ENCODE data around the gene YES1.

Gene YES1

DNA sequence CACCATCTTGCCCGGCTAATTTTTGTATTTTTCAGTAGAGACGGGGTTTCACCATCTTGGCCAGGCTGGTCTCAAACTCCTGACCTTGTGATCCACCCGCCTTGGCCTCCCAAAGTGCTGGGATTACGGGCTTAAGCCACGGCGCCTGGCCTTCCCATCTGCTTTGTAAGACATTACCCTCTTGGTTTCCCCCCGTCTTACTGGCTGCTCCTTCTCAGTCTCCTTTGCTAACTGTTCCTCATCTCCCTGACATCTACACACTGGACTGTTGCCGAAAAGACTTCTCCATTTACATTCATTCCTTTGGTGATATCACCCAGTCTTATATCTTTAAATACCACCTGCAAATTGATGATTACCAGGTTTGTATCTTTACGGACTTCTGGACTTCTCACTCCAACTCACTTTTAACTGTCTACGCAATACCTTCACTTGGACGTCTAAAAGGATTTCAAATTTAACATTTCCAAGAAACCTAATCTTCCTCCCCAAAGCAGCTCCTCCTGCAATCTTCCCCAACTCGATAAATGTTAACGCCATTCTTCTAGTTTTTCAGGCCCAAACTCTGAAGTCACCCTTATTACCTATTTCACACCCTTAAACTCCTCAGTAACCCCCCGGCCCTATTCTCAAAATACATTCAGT is 37.9 kb downstream of the YES1 start:
- Histone ChIP-seq H3K9me3 (replicated peaks; ENCODE audit: insufficient read depth, low read length) (no peaks in the 10 kb centered on the region), H2AFZ (ENCODE audit: low read length) (no peak overlapping the region), H4K20me1 (ENCODE audit: insufficient read depth, low read length) (no peaks in the 10 kb centered on the region), H3K4me2 (ENCODE audit: low read depth, low read length) (no peak overlapping the region), H3K27ac (ENCODE audit: low read length) (no peak overlapping the region), H3K4me3 (ENCODE audit: low read length) (no peak overlapping the region), H3K27me3 (replicated peaks; ENCODE audit: insufficient read depth, low read length) (no peaks in the 10 kb centered on the region), H3K36me3 (replicated peaks; ENCODE audit: insufficient read depth, low read length) (no peaks in the 10 kb centered on the region), H3K79me2 (ENCODE audit: low read length) (no peaks in the 10 kb centered on the region; the same call in 1 of the 2 replicates), H3K4me1 (ENCODE audit: low read length) (no peaks in the 10 kb centered on the region), H3F3A (ENCODE audit: insufficient read depth, low read length) (no peaks in the 10 kb centered on the region), H3K9ac (ENCODE audit: low read length) (no peak overlapping the region), H3K9me2 (replicated peaks; ENCODE audit: insufficient read depth, low read length) (no peaks in the 10 kb centered on the region)
- no peak for TF ChIP-seq EZH2 (optimal IDR thresholded peaks at IDR 0.05; ENCODE audit: low read depth, low read length)
- TF ChIP-seq EZH2phosphoT487 (IDR thresholded peaks at IDR 0.05; ENCODE audit: low read length) = no peak
- TF ChIP-seq CTCF (IDR thresholded peaks at IDR 0.05; ENCODE audit: low read length) = no peak
- no peak for DNase-seq

DNA sequence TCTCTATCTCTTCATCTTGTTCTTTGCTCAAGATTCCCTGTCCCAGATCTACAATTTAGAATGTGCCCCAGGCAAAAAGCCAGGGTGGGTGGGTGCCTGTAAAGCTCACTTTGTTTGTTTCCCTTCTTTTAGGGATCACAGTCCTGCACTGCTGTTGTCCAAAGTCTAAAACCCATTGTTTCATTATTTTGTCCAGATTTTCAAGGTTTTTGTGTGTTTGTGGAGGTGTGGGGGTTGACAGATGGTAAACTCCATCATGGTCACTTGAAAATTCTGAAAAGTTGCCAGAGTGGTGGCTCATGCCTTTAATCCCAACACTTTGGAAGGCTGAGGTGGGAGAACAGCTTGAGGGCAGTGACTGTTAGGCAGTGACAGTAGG is 41.5 kb downstream of the YES1 start:
- H2AFZ ChIP-seq (ENCODE audit: low read length) = no peak overlapping the region
- H3K4me3 ChIP-seq (ENCODE audit: low read length) = no peak overlapping the region
- TF ChIP-seq EZH2phosphoT487 (IDR thresholded peaks at IDR 0.05; ENCODE audit: low read length) = no peak
- no peak for TF ChIP-seq EZH2 (optimal IDR thresholded peaks at IDR 0.05; ENCODE audit: low read depth, low read length)
- TF ChIP-seq CTCF (IDR thresholded peaks at IDR 0.05; ENCODE audit: low read length) = no peak
- H3K36me3 ChIP-seq (replicated peaks; ENCODE audit: insufficient read depth, low read length) = no peaks in the 10 kb centered on the region
- H3K9me2 ChIP-seq (replicated peaks; ENCODE audit: insufficient read depth, low read length) = no peaks in the 10 kb centered on the region
- H3K4me2 ChIP-seq (ENCODE audit: low read depth, low read length) = no peak overlapping the region
- no peaks in the 10 kb centered on the region for H3K9me3 ChIP-seq (replicated peaks; ENCODE audit: insufficient read depth, low read length)
- H4K20me1 ChIP-seq (ENCODE audit: insufficient read depth, low read length) = no peaks in the 10 kb centered on the region
- H3K27me3 ChIP-seq (replicated peaks; ENCODE audit: insufficient read depth, low read length) = no peaks in the 10 kb centered on the region
- no peak overlapping the region for H3K27ac ChIP-seq (ENCODE audit: low read length)
- H3K9ac ChIP-seq (ENCODE audit: low read length) = no peak overlapping the region
- H3F3A ChIP-seq (ENCODE audit: insufficient read depth, low read length) = no peaks in the 10 kb centered on the region
- no peaks in the 10 kb centered on the region for H3K79me2 ChIP-seq (ENCODE audit: low read length)
- no peaks in the 10 kb centered on the region for H3K4me1 ChIP-seq (ENCODE audit: low read length)
- DNase-seq = no peak

DNA sequence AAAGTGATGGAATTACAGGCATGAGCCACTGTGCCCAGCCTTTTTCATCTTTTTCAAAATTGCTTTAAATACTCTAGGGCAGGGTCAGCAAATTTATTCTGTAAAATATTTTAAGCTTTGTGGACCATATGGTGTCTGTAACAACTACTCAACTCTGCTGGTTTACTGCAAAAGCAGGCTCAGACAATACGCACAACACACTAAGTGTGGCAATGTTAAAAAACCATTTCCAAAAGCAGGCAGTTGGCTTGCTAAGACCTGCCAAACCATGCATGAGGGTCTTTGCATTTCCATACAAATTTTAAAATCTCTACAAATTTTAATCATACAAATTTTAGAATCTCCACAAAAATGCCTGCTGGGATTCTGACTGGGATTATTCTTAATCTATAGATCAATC is 44.1 kb downstream of the YES1 start:
- H4K20me1 ChIP-seq (ENCODE audit: insufficient read depth, low read length) = no peaks in the 10 kb centered on the region
- no peaks in the 10 kb centered on the region for H3K4me1 ChIP-seq (ENCODE audit: low read length)
- H3K4me3 ChIP-seq (ENCODE audit: low read length) = no peak overlapping the region
- H2AFZ ChIP-seq (ENCODE audit: low read length) = no peak overlapping the region
- H3K9me3 ChIP-seq (replicated peaks; ENCODE audit: insufficient read depth, low read length) = no peaks in the 10 kb centered on the region
- no peaks in the 10 kb centered on the region for H3K36me3 ChIP-seq (replicated peaks; ENCODE audit: insufficient read depth, low read length)
- no peaks in the 10 kb centered on the region for H3F3A ChIP-seq (ENCODE audit: insufficient read depth, low read length)
- H3K27me3 ChIP-seq (replicated peaks; ENCODE audit: insufficient read depth, low read length) = no peaks in the 10 kb centered on the region
- H3K79me2 ChIP-seq (ENCODE audit: low read length) = no peaks in the 10 kb centered on the region
- no peak overlapping the region for H3K9ac ChIP-seq (ENCODE audit: low read length)
- TF ChIP-seq EZH2phosphoT487 (IDR thresholded peaks at IDR 0.05; ENCODE audit: low read length) (no peak), EZH2 (optimal IDR thresholded peaks at IDR 0.05; ENCODE audit: low read depth, low read length) (no peak), CTCF (IDR thresholded peaks at IDR 0.05; ENCODE audit: low read length) (no peak)
- H3K9me2 ChIP-seq (replicated peaks; ENCODE audit: insufficient read depth, low read length) = no peaks in the 10 kb centered on the region
- H3K27ac ChIP-seq (ENCODE audit: low read length) = no peak overlapping the region
- no peak overlapping the region for H3K4me2 ChIP-seq (ENCODE audit: low read depth, low read length)
- DNase-seq = no peak

Measured in MM.1S (cell line).